GM23248 (cell line): Measurements from ENCODE around the gene EMP3.

Source experiments
- EZH2 ChIP-seq: fragments of 200-600 bp; sonication (generic); IDR thresholded peaks from 2 replicates; pipeline ENCODE4 v1.6.1; 2018; ENCODE audit warnings: antibody characterized with exemption, mild to moderate bottlenecking; ENCODE audit not compliant: insufficient read depth, poor library complexity, severe bottlenecking
- EZH2phosphoT487 ChIP-seq: fragments of 200-600 bp; sonication (generic); IDR thresholded peaks from 2 replicates; pipeline ENCODE4 v1.6.1; 2018; ENCODE audit warnings: antibody characterized with exemption, moderate library complexity, mild to moderate bottlenecking, low read depth; ENCODE audit not compliant: insufficient read depth

DNA sequence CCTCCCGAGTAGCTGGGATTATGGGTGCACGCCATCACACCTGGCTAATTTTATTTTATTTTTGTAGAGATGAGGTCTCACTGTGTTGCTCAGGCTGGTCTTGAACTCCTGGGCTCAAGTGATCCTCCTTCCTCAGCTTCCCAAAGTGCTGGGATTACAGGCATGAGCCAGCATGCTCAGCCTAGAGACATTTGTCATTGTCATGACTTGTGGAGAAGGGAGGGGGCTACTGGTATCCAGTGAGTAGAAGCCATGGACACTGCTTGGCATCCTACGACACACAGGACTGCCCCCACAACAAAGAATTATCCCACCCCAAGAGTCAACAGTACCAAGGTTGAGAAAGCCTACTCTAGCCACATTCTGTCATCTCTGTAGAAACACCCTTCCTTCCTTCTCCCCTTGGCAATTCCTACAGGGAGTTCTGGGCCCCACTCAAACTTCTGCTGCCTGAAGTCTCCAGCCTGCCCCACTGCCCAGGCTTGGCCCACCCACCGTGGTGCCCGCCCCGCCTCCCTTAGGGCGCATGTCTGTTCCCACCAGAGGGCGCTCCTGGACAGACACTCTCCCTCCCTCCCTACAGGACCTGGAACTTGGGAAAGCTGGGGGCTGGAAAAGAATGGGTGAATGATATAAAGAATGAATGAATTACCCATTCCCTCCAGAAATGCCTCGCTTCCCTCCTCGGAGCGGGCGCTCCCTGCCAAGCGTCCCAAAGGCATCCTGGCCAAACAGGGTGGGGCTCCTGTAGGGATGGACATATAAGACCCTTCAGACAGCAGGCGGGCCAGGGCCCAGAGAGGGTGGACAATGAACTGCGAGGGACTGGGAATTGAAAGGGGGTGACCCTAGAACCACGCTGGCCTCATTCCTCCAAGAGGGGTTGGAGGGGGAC, 5.5 kb upstream of the EMP3 start:
- TF ChIP-seq EZH2phosphoT487 (no peak), EZH2 (no peak)
